ENCODE measurements around the gene NFKB2.

The NFKB2 gene

DNA sequence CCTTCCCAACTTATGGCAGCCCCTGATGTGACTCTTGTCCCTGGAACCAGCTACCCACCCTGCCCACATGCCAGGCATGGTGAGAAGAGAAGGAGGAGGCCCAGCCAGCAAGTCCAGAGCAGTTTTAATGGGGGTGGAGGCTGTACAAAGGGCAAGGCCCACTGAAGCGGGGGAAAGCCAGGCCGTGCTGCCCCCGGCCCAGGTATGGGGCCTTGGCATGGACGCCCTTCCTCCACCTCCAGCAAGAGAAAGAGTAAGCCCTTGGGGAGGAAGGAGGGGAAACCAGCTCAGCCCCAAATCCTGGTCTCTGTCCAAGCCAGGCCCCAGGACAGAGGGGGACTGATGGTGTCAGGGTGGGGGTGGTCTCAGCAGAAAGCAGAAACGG is 7.0 kb downstream of the NFKB2 start:
- DNase-seq (ENCODE audit: low read depth) = no peak
- TF ChIP-seq, protein P1, sequence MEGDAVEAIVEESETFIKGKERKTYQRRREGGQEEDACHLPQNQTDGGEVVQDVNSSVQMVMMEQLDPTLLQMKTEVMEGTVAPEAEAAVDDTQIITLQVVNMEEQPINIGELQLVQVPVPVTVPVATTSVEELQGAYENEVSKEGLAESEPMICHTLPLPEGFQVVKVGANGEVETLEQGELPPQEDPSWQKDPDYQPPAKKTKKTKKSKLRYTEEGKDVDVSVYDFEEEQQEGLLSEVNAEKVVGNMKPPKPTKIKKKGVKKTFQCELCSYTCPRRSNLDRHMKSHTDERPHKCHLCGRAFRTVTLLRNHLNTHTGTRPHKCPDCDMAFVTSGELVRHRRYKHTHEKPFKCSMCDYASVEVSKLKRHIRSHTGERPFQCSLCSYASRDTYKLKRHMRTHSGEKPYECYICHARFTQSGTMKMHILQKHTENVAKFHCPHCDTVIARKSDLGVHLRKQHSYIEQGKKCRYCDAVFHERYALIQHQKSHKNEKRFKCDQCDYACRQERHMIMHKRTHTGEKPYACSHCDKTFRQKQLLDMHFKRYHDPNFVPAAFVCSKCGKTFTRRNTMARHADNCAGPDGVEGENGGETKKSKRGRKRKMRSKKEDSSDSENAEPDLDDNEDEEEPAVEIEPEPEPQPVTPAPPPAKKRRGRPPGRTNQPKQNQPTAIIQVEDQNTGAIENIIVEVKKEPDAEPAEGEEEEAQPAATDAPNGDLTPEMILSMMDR (IDR thresholded peaks at IDR 0.05; ENCODE audit: low read depth, low read length) = no peak
- TF ChIP-seq POLR2A (IDR thresholded peaks at IDR 0.05; ENCODE audit: extremely low read depth, insufficient read length) = no peak
- TF ChIP-seq, protein P2, sequence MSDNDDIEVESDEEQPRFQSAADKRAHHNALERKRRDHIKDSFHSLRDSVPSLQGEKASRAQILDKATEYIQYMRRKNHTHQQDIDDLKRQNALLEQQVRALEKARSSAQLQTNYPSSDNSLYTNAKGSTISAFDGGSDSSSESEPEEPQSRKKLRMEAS (IDR thresholded peaks at IDR 0.05; ENCODE audit: low read depth, low read length) = no peak
- no peak for TF ChIP-seq MYC (IDR thresholded peaks at IDR 0.05; ENCODE audit: low read depth, low read length)
- H3K4me3 ChIP-seq (ENCODE audit: low read depth, low read length) = no peak overlapping the region

DNA sequence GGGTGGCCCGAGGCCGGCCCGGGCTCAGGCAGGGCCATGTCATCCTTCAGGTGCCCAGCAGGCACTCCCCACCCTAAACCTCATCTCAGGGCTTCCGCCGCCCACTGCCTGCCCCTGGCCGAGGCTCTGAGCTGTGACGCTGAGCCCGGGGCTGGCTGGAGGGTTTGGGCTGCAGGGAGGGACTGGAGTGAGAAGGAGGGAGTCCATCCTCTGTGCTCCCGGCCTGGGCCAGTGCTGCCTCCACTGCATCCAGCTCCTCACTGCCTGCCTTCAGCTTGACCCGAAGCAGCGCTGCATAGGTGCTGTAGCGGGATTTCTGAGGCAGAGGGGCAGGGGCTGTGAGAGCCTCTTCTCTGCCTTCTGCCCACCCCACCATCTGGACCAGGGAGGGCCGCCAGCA is 7.6 kb downstream of the NFKB2 start:
- TF ChIP-seq, protein P1 (IDR thresholded peaks at IDR 0.05; ENCODE audit: low read depth, low read length) = no peak
- TF ChIP-seq, protein P2 (IDR thresholded peaks at IDR 0.05; ENCODE audit: low read depth, low read length) = no peak
- TF ChIP-seq POLR2A (IDR thresholded peaks at IDR 0.05; ENCODE audit: extremely low read depth, insufficient read length) = no peak
- no peak for TF ChIP-seq MYC (IDR thresholded peaks at IDR 0.05; ENCODE audit: low read depth, low read length)
- H3K4me3 ChIP-seq (ENCODE audit: low read depth, low read length) = no peak overlapping the region
- no peak for DNase-seq (ENCODE audit: low read depth)

DNA sequence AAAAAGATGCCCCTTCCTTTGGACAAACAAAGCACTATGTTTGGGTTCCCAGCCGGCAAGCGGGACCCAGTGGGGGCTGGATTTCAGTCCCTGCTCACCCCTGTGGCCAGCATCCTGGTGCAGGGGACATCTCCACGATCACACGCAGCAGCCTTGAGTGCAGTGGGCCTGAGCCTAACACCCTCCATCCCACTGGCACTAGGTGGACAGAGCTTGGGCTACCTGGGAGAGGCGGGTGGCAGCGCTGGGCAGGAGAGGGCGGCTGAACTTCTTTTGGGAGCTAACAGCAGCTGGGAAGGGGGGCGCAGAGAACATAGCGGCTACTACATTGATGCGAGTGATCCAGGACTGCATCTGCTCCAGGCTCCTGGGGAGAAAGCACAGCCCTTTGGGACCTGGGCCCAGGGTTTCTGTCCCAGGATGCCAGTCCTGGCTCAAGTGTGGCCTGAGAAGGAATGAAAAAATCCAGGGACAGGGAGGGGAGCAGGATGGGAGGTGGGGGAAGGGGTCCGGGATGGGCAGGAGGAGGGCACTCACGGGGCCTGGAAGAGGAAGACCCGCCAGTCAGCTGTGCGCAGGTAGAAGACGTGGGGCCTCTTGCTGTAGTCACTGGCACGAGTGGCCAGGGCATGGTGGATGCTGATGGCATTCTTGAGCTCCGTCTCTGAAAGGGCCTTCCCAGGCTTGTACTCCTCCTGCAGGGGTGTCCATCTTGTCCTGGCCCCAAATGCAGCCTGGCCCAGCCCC is 9.0 kb downstream of the NFKB2 start:
- no peak for DNase-seq (ENCODE audit: low read depth)
- no peak overlapping the region for H3K4me3 ChIP-seq (ENCODE audit: low read depth, low read length)
- TF ChIP-seq, protein P1 (IDR thresholded peaks at IDR 0.05; ENCODE audit: low read depth, low read length) = no peak
- TF ChIP-seq, protein P2 (IDR thresholded peaks at IDR 0.05; ENCODE audit: low read depth, low read length) = no peak
- TF ChIP-seq MYC (IDR thresholded peaks at IDR 0.05; ENCODE audit: low read depth, low read length) (no peak), POLR2A (IDR thresholded peaks at IDR 0.05; ENCODE audit: extremely low read depth, insufficient read length) (no peak)

DNA sequence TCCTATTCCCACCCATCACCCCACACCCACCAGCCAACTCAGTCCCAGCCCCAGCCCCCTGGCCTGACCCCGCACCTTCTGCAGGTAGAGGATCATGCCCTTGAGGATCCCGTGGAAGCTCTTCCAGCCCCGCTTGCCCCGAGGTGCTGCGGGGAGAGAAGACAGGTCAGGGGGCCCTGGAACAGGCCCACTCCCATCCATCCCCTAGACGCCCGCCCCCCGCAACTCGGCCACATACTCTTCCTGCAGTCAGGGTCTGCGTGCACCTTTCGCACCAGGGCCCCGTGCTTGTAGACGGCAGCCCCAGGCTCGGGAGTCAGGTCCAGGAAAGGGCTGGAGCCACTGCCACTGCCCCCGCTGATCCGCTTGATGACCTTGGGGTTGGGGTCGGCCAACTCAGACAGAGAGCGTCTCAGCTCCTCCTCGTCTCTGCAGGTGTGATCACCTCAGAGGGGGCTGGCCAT is 9.6 kb downstream of the NFKB2 start:
- TF ChIP-seq, protein P1 (IDR thresholded peaks at IDR 0.05; ENCODE audit: low read depth, low read length) = no peak
- TF ChIP-seq MYC (IDR thresholded peaks at IDR 0.05; ENCODE audit: low read depth, low read length) (no peak), POLR2A (IDR thresholded peaks at IDR 0.05; ENCODE audit: extremely low read depth, insufficient read length) (no peak)
- TF ChIP-seq, protein P2 (IDR thresholded peaks at IDR 0.05; ENCODE audit: low read depth, low read length) = no peak
- no peak overlapping the region for H3K4me3 ChIP-seq (ENCODE audit: low read depth, low read length)
- no peak for DNase-seq (ENCODE audit: low read depth)

DNA sequence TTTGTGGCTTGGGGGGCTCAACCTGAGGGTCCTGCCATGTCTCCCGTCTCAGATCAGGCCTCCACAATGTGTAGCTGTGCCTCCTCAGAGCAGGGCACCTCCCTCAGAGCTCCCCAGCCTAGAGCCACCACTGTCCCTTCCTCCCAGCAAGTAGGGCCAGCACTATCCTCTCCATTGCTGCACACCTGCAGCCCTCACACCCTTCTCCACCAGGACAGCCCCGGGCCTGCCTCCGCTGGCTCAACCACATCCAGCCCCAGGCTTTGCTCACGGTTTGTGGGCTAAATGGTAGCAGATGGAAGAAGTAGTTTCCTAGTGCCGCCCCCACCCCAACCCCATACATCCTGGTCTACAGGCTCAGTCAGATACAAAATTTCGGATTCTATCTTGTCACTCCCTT is 10.1 kb downstream of the NFKB2 start:
- no peak for TF ChIP-seq MYC (IDR thresholded peaks at IDR 0.05; ENCODE audit: low read depth, low read length)
- TF ChIP-seq, protein P1 (IDR thresholded peaks at IDR 0.05; ENCODE audit: low read depth, low read length) = no peak
- TF ChIP-seq, protein P2 (IDR thresholded peaks at IDR 0.05; ENCODE audit: low read depth, low read length) = no peak
- no peak for TF ChIP-seq POLR2A (IDR thresholded peaks at IDR 0.05; ENCODE audit: extremely low read depth, insufficient read length)
- DNase-seq (ENCODE audit: low read depth) = no peak
- no peak overlapping the region for H3K4me3 ChIP-seq (ENCODE audit: low read depth, low read length)

Data from NB4 (cell line).